Measurements from ENCODE around the gene GPAM. TPM values are rescaled to one million over a fixed set of nuclear protein-coding genes. Genes with fewer than 3 reads are reported as not detected.

Gene GPAM
- total and polyA plus RNA-seq, 2 donors (not counting 1 experiment from before 2014, with no cell fraction given) = 2.6 to 8.2 TPM

GRCh38 chr10:112136486-112137153 lies 46.9 kb downstream of the GPAM start:
- POLR2A ChIA-PET = no interaction called here
- H3K9me3 Mint-ChIP-seq (ENCODE audit: insufficient read depth) = no peaks in the 10 kb centered on the region
- no peak overlapping the region for H3K4me3 Mint-ChIP-seq
- no peak overlapping the region for H3K4me3 ChIP-seq (ENCODE audit: control extremely low read depth in 1 of 5, extremely low read depth in 1 of 5, insufficient read depth in 1 of 5, low read depth in 2 of 5, low read length in 4 of 5)
- H3K27me3 ChIP-seq (replicated peaks in 1 of 4; ENCODE audit: control extremely low read depth in 1 of 4, control insufficient read depth in 3 of 4, insufficient read depth in 4 of 4, low read length in 3 of 4) = no peaks in the 10 kb centered on the region
- no peak for DNase-seq
- CTCF ChIA-PET = interaction anchor here (0.7 to 4.7 kb wide), 25 partner anchors 9 to 1528 kb away, joined by 3 to 27 read pairs (median 4); no protein-coding TSS in a partner anchor
- no peak overlapping the region for H3K27ac Mint-ChIP-seq
- H3K9me3 ChIP-seq (ENCODE audit: control extremely low read depth in 1 of 3, control insufficient read depth in 2 of 3, insufficient read depth in 1 of 3, low read length in 2 of 3) = no peaks in the 10 kb centered on the region
- no peak for ATAC-seq (ENCODE audit: low read depth)
- no peaks in the 10 kb centered on the region for H3K4me1 ChIP-seq (ENCODE audit: control insufficient read depth in 2 of 2, insufficient read depth in 2 of 2, low read length in 2 of 2)
- no peak overlapping the region for H2AFZ ChIP-seq (ENCODE audit: insufficient read depth, low read depth, low read length, poor library complexity, severe bottlenecking)
- intact Hi-C loops (cut with micrococcal nuclease) = loop anchor here (5.0 kb wide), 1 partner anchor 1524 kb away; no protein-coding TSS in a partner anchor
- H4K20me1 ChIP-seq (ENCODE audit: control insufficient read depth, insufficient read depth, low read length, poor library complexity, severe bottlenecking) = no peaks in the 10 kb centered on the region
- no peak overlapping the region for H3K4me2 ChIP-seq (replicated peaks; ENCODE audit: low read depth, low read length, poor library complexity, severe bottlenecking)
- peaks cover 6% of the 10 kb centered on the region for H3K4me1 Mint-ChIP-seq
- no peak overlapping the region for H3K27ac ChIP-seq (ENCODE audit: low read length in 2 of 2)
- H3K79me2 ChIP-seq (ENCODE audit: control insufficient read depth, insufficient read depth, low read length) = no peaks in the 10 kb centered on the region
- TF ChIP-seq, protein P1, sequence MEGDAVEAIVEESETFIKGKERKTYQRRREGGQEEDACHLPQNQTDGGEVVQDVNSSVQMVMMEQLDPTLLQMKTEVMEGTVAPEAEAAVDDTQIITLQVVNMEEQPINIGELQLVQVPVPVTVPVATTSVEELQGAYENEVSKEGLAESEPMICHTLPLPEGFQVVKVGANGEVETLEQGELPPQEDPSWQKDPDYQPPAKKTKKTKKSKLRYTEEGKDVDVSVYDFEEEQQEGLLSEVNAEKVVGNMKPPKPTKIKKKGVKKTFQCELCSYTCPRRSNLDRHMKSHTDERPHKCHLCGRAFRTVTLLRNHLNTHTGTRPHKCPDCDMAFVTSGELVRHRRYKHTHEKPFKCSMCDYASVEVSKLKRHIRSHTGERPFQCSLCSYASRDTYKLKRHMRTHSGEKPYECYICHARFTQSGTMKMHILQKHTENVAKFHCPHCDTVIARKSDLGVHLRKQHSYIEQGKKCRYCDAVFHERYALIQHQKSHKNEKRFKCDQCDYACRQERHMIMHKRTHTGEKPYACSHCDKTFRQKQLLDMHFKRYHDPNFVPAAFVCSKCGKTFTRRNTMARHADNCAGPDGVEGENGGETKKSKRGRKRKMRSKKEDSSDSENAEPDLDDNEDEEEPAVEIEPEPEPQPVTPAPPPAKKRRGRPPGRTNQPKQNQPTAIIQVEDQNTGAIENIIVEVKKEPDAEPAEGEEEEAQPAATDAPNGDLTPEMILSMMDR (IDR thresholded peaks at IDR 0.05) = no peak
- no peak for TF ChIP-seq EZH2 (IDR thresholded peaks at IDR 0.05; ENCODE audit: borderline replicate concordance, insufficient read depth, low read depth, low read length, poor library complexity, severe bottlenecking)
- no peak overlapping the region for H3K9ac ChIP-seq (ENCODE audit: low read length)
- no peaks in the 10 kb centered on the region for H3K27me3 Mint-ChIP-seq
- no peaks in the 10 kb centered on the region for H3K36me3 ChIP-seq (replicated peaks in 1 of 2; ENCODE audit: control extremely low read depth in 1 of 2, control insufficient read depth in 1 of 2, extremely low read depth in 1 of 2, insufficient read depth in 2 of 2, low read length in 1 of 2)
- WGBS (ENCODE audit: insufficient coverage) = 84% methylated on average over 5 of the region's 5 CpGs

DNA sequence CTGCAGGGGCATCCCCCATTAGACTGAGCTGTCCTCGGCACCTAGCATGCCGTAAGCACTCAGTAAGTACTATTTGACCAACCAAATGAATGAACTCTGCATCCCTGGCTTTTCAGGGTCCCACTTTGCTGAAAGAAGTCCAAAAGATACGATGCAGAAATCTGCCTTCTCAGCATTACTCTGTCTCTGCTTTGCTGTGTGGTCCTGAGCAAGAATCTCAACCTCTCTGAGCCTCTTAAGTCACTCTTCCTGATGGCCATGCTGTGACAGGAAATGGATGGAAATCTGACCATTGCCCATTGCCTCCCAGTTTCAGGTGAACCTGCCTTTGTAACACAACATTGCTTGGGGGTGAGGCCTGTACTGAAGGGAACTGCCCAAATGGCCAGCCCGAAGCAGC lies 48.0 kb downstream of the GPAM start:
- no peak overlapping the region for H3K4me3 Mint-ChIP-seq
- TF ChIP-seq, protein P1 (IDR thresholded peaks at IDR 0.05) = no peak
- no peak for TF ChIP-seq EZH2 (IDR thresholded peaks at IDR 0.05; ENCODE audit: borderline replicate concordance, insufficient read depth, low read depth, low read length, poor library complexity, severe bottlenecking)
- WGBS (ENCODE audit: insufficient coverage) = 96% methylated on average over 4 of the region's 4 CpGs
- Histone ChIP-seq H3K4me2 (replicated peaks; ENCODE audit: low read depth, low read length, poor library complexity, severe bottlenecking) (no peak overlapping the region), H3K9me3 (ENCODE audit: control extremely low read depth in 1 of 3, control insufficient read depth in 2 of 3, insufficient read depth in 1 of 3, low read length in 2 of 3) (no peaks in the 10 kb centered on the region), H3K27ac (ENCODE audit: low read length in 2 of 2) (no peak overlapping the region), H3K4me1 (ENCODE audit: control insufficient read depth in 2 of 2, insufficient read depth in 2 of 2, low read length in 2 of 2) (no peaks in the 10 kb centered on the region), H3K4me3 (ENCODE audit: control extremely low read depth in 1 of 5, extremely low read depth in 1 of 5, insufficient read depth in 1 of 5, low read depth in 2 of 5, low read length in 4 of 5) (no peak overlapping the region), H2AFZ (ENCODE audit: insufficient read depth, low read depth, low read length, poor library complexity, severe bottlenecking) (no peak overlapping the region), H4K20me1 (ENCODE audit: control insufficient read depth, insufficient read depth, low read length, poor library complexity, severe bottlenecking) (no peaks in the 10 kb centered on the region), H3K27me3 (replicated peaks in 1 of 4; ENCODE audit: control extremely low read depth in 1 of 4, control insufficient read depth in 3 of 4, insufficient read depth in 4 of 4, low read length in 3 of 4) (no peaks in the 10 kb centered on the region), H3K9ac (ENCODE audit: low read length) (no peak overlapping the region), H3K36me3 (replicated peaks in 1 of 2; ENCODE audit: control extremely low read depth in 1 of 2, control insufficient read depth in 1 of 2, extremely low read depth in 1 of 2, insufficient read depth in 2 of 2, low read length in 1 of 2) (no peaks in the 10 kb centered on the region), H3K79me2 (ENCODE audit: control insufficient read depth, insufficient read depth, low read length) (no peaks in the 10 kb centered on the region)
- ChIA-PET CTCF (interaction anchor here (1.9 to 4.7 kb wide), 6 partner anchors 8 to 337 kb away, joined by 5 to 27 read pairs (median 14); no protein-coding TSS in a partner anchor), POLR2A (no interaction called here)
- ATAC-seq (ENCODE audit: low read depth) (no peak), DNase-seq (no peak)
- no peaks in the 10 kb centered on the region for H3K9me3 Mint-ChIP-seq (ENCODE audit: insufficient read depth)
- no peak overlapping the region for H3K27ac Mint-ChIP-seq
- H3K27me3 Mint-ChIP-seq = no peaks in the 10 kb centered on the region
- intact Hi-C loops (cut with micrococcal nuclease) = loop anchor here (5.0 kb wide), 1 partner anchor 1523 kb away; no protein-coding TSS in a partner anchor
- peaks cover 6% of the 10 kb centered on the region for H3K4me1 Mint-ChIP-seq
